GM19468 (cell line): ENCODE data around the gene KCNC4.

ENCODE experiments used
- ATAC-seq: cut with Tn5 transposase; IDR thresholded peaks from one replicate; pipeline ENCODE4 v1.9.1; 2021; ENCODE audit warnings: mild to moderate bottlenecking, moderate library complexity, moderate number of reproducible peaks; ENCODE audit not compliant: unreplicated experiment; ENCODE audit errors: extremely low read depth

Gene KCNC4

DNA sequence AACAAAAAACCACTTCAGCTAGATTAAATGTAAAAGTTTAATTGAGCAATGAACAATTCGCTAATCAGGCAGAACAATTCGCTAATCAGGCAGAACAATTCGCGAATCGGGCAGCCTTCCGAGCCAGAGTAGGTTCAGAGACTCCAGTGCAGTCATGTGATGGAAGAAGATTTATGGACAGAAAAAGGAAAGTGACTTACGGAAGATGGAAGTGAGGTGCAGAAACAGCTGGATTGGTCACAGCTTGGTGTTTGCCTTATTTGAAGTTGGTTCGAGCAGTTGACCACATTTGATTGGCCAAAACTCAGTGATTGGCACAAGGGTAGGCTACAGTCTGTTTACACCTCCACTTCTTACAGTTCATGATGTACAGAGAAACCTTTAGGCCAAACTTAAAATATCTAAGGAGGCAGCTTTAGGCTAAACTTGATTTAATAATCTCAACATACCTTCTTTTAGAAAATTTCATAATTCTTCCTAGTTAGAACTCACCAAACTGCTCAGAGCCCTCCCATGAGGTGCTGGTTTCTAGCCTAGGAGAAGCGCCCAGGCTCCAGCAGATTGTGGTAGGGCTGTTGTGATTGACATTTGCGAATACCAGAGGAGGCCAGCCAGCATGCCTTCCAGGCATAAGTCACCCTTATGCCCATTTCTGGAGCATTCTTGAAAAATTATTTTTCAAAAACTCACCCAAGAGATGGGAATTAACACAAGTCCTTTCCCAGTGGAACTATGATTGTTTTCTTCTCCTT is 22.8 kb upstream of the KCNC4 start:
- no peak for ATAC-seq

DNA sequence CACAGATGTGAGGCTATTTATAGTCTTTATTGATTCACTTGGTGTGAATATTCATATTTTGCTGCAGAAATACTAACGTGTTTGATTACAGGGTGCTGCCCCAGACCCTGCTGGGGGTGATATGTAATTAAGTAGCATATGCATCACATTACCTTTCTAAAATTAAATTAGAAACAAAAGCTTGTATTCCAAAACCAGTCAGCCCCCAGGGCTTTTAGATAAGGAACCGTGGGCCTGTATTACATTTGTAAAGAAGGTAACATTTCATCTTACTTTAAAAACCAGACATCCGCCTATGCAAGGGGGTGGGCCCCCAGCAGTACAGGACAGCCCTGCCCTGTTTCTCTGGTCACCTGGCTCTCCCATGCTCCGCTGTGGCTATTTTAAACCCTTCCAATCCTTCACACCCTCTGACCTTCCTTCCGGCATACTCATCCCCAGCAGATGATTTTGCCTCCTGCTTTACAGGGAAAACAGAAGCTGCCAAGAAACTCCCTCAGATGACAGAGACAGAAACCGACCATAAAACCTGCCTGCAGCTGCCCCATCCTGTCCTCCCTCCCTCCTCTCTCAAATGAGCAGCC is 22.0 kb upstream of the KCNC4 start:
- ATAC-seq = no peak

DNA sequence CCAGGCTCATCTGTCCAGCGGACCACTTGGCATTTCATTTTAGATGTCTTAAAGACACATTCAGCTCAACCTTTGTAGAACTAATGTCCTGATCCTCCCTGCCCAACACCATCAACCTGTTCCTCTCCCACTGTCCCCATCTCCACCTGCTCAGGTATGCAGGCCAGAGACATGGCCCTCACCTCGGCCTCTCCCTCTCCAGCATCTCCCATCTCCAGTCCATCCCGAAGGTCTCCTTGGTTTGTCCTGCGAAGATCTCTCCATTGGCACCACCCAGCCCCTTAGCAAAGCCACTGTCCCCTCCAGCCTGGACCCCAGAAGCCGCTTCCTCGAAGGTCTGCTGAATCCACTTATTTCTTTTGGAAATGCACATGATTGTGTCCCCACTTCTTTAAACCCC is 20.9 kb upstream of the KCNC4 start:
- ATAC-seq = no peak

GRCh38 chr1:110190282-110190929 is 19.7 kb upstream of the KCNC4 start:
- no peak for ATAC-seq

DNA sequence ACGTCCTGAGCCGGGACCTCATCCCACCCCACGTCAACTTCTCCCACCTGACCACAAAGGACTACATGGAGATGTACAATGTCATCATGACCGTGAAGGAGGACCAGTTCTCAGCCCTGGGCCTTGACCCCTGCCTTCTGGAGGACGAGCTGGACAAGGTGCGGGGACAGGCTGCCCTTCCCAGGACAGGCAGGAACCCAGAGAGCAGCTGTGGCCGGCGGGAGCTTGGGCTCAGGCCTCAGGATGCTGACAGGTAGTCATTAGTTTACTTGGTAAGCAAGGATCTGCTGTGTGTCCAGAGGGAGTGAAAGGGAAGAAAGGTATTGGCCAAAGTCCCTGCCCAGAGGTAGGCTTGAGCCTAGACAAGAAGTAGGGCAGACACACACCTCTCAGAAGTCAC is 17.6 kb upstream of the KCNC4 start:
- ATAC-seq = no peak

- ATAC-seq = no peak
Observed at GRCh38 chr1:110195196-110195595, 14.9 kb upstream of the KCNC4 start.

DNA sequence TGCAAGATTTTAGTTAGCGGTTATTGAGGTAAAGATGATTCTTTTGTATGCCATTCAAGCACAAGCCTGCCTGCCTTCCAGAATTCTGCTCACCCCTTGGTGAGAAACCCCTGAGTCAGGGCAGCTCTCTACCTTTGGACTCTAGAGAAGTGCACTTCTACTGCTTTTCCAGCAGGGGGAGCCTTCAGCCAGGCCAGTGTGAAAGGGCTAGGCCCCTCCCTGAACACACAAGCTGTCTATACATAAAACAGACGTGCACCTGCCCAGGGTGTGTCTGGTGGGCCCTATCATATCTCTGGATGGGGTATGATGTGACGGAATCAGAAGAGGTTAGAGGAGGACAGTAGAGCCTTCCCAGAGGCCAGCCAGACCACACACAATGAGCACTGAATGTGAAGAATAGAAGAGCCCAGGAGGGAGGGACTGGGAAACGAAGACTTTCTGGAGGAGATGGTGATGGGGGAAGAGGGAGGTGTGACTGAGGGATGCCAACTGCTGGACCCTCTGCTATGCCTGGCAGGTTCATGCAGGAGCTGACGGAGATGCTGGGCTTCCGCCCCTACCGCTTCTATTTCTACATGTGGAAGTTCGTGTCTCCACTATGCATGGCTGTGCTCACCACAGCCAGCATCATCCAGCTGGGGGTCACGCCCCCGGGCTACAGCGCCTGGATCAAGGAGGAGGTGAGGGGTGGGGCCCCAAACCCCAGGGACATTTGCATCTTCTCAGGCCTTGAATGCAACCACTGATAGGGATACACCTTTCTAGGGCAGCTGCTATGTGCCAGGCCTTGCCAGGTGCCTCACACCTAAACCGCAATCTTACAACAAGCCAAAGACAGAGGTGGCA is 13.0 kb upstream of the KCNC4 start:
- ATAC-seq = no peak

GRCh38 chr1:110197905-110198629 is 12.0 kb upstream of the KCNC4 start:
- no peak for ATAC-seq

DNA sequence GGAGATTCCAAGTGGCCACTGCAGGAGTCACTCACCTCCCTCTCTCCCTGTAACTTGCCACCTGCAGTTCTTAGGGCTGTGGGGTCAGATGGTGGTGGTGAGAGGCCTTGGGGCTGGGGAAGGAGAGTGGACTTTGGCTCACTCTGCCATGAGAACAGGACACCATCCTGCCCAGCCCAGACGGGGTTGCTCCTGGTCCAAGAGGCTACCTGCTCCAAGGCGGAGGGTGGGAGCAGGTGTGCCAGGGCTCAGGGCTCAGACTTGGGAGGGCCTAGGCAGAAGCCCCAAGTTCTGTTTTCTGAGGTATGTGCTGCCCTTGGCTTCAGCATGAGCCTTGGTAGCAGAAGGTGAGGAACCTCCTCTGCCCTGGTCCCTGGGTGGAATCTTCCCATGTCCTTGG is 11.4 kb upstream of the KCNC4 start:
- no peak for ATAC-seq

GRCh38 chr1:110200190-110200589 is 9.9 kb upstream of the KCNC4 start:
- ATAC-seq = no peak

DNA sequence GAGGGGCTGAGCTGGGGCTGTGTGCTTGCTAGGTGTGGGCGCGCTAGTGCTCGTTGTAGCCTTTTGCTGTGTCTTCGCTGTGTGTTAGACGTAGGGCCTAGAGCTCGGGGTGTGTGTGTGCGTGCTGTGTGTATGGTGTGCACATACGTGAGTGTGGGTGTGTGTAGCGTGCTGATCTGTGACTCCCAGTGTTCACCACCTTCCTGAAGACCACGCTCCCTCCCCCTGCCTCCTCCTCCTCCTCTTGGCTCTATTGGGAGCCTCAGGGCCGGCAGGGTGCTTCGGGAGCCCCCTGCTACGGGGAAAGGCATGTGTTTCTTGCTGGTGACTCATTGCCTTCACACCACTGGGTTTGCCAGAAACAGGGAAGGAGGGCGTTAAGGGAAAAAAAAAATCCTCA is 9.4 kb upstream of the KCNC4 start:
- no peak for ATAC-seq

DNA sequence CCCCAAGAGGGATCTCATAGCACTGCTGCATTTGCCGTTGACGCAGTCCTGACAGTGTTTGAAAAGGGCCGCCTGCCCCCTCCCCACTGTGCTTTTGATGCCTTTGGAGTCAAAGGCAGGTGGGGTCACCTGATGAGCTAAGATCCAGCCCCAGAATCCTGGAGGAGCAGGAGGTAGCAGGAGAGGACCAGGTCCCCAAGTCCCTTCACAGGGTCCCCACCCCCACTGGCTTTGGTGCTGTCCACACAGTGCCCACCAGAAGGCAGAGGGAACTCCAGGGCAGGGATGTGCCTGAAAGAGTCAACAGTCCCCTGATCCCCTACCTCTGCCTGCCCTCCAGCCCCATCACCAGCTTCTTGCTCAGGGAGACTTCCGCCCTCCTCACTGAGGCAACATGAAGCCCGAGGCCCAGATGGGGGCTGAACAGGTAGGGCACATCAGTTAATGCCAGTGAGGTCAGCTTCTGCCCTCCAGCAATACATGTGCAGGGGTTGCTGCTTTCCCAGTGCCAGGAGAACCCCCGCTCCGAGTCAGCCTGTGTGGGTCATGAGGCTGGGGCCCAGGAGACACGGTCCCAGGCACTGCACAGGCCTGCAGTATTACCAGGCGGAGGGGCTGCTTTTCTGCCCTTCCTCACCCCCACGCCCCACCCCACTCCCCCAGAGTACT is 8.8 kb upstream of the KCNC4 start:
- ATAC-seq = no peak

DNA sequence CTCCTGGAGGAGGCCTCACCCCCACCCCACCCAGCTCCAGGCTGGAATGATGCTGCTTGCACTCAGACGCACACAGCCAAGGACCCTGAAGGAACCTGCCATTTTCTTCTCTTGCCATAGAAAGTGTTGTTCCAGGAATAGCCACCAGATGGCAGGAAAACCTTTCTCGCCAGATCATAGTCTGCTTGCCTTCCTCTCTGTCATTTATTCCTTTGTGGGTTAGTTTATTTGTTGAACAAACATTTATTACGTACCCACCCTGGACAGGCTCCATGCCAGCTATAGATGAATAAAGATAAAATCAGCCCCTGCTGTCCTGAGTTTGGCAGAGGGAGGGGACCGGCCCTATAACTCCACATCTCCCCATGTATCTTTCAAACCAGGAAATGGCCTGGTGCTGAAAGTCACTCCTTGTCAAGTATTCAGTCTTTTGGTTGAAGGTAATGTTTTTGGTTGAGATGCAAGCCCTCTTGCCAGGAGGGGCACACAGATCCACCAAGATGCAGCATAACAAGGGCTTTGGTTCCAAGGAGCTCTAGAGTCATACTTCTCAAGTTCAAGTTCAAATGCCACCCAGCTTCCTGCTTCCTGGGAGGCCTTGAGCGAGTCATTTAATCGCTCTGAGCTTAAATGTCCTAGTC is 7.0 kb upstream of the KCNC4 start:
- ATAC-seq = no peak

GRCh38 chr1:110205156-110205555 is 5.0 kb upstream of the KCNC4 start:
- no peak for ATAC-seq

GRCh38 chr1:110205591-110206155 is 4.4 kb upstream of the KCNC4 start:
- ATAC-seq = no peak

GRCh38 chr1:110206261-110206920 is 3.7 kb upstream of the KCNC4 start:
- no peak for ATAC-seq

GRCh38 chr1:110207831-110208230 is 2.3 kb upstream of the KCNC4 start:
- ATAC-seq = no peak

DNA sequence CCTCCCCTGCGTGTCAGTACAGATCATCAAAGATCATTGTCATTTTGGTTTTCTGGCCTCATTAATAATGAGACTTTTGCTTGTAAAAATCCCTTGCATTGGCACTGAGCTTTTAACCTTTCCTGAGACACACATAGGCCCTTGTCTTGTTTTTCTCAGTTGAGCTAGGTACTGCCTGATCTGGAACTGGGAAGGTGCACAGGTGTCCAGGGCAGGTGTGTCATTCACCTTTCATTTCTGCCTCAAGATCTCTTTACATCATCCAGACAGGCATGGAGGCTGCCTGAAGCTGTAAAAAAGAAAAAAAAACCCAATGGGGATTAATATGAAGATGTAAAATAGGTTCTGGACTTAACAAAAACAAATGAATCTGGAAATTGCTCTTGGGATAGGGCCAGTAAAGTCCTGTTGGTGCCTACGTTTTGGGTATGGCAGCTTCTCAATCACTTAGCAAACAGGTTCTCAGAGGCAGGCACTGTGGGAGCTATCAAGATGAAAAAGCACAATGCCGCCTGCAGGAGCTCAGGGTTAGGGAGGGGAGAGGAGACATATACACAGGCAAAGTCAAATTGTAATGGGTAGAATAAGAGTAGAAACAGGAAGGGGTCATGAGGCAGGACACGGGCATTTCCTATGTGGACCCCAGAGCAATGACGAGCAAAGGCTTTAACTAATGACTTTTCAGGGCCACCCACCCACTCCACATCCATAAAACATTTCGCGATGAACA is 1.0 kb upstream of the KCNC4 start:
- ATAC-seq = no peak
